ENCODE measurements around the gene LTC4S.
"Not testable (repeated sequence)": the region's sequence is repeated elsewhere in the genome, so short reads cannot be mapped to it uniquely, and the experiment has no call there.

LTC4S gene

DNA sequence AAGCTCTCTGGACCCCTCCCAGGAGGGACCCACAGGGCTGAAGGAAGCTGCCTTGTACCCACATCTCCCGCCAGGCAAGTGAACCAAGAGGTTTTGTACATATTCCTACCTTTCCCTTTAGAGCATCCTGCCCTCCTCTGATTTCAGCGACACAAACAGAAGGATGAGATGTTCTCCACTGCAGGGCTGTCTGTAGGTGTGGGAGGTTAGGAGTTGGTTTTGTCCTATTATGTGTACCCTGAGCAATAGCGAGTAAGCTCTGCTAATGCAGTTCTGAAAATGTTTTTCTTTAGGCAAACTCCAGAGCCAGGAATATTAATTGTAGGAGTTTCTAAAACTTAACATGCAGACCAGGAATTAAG, 39.9 kb downstream of the LTC4S start:
- Histone ChIP-seq H3F3A (ENCODE audit: insufficient read depth, low read length) (no peaks in the 10 kb centered on the region), H3K4me1 (ENCODE audit: insufficient read depth, low read length, severe bottlenecking) (no peaks in the 10 kb centered on the region), H3K27me3 (ENCODE audit: insufficient read depth, low read length) (no peaks in the 10 kb centered on the region), H3K4me3 (ENCODE audit: low read depth, low read length, poor library complexity, severe bottlenecking) (no peak overlapping the region), H3K9me3 (ENCODE audit: low read length) (no peaks in the 10 kb centered on the region), H3K79me2 (ENCODE audit: insufficient read depth, low read length) (no peaks in the 10 kb centered on the region), H2AFZ (ENCODE audit: low read length) (no peak overlapping the region), H3K27ac (ENCODE audit: low read depth, low read length, poor library complexity, severe bottlenecking) (no peak overlapping the region), H3K36me3 (ENCODE audit: insufficient read depth, low read length) (peaks cover 85% of the 10 kb centered on the region), H3K4me2 (ENCODE audit: low read length) (no peak overlapping the region), H3K9me2 (ENCODE audit: low read depth, low read length) (no peaks in the 10 kb centered on the region), H3K9ac (ENCODE audit: low read length) (no peak overlapping the region), H4K20me1 (ENCODE audit: insufficient read depth, low read length) (no peaks in the 10 kb centered on the region)
- TF ChIP-seq EZH2 (IDR thresholded peaks at IDR 0.05; ENCODE audit: borderline replicate concordance, low read length) = no peak
- TF ChIP-seq, protein P1, sequence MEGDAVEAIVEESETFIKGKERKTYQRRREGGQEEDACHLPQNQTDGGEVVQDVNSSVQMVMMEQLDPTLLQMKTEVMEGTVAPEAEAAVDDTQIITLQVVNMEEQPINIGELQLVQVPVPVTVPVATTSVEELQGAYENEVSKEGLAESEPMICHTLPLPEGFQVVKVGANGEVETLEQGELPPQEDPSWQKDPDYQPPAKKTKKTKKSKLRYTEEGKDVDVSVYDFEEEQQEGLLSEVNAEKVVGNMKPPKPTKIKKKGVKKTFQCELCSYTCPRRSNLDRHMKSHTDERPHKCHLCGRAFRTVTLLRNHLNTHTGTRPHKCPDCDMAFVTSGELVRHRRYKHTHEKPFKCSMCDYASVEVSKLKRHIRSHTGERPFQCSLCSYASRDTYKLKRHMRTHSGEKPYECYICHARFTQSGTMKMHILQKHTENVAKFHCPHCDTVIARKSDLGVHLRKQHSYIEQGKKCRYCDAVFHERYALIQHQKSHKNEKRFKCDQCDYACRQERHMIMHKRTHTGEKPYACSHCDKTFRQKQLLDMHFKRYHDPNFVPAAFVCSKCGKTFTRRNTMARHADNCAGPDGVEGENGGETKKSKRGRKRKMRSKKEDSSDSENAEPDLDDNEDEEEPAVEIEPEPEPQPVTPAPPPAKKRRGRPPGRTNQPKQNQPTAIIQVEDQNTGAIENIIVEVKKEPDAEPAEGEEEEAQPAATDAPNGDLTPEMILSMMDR (IDR thresholded peaks at IDR 0.05; ENCODE audit: low read length) = no peak

GRCh38 chr5:179834120-179834519, 40.3 kb downstream of the LTC4S start:
- no peak for TF ChIP-seq EZH2 (IDR thresholded peaks at IDR 0.05; ENCODE audit: borderline replicate concordance, low read length)
- TF ChIP-seq, protein P1 (IDR thresholded peaks at IDR 0.05; ENCODE audit: low read length) = no peak
- H4K20me1 ChIP-seq (ENCODE audit: insufficient read depth, low read length) = no peaks in the 10 kb centered on the region
- H3K36me3 ChIP-seq (ENCODE audit: insufficient read depth, low read length) = peaks cover 82% of the 10 kb centered on the region

DNA sequence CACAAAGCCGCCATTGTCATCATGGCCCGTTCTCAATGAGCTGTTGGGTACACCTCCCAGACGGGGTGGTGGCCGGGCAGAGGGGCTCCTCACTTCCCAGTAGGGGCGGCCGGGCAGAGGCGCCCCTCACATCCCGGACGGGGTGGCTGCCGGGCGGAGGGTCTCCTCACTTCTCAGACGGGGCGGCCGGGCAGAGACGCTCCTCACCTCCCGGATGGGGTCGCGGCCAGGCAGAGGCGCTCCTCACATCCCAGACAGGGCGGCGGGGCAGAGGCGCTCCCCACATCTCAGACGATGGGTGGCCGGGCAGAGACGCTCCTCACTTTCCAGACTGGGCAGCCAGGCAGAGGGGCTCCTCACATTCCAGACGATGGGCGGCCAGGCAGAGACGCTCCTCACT, 41.1 kb downstream of the LTC4S start:
- not testable (repeated sequence) for H3K79me2 ChIP-seq (ENCODE audit: insufficient read depth, low read length); H3K9ac ChIP-seq (ENCODE audit: low read length); H4K20me1 ChIP-seq (ENCODE audit: insufficient read depth, low read length); H3K4me2 ChIP-seq (ENCODE audit: low read length); H2AFZ ChIP-seq (ENCODE audit: low read length); H3K4me1 ChIP-seq (ENCODE audit: insufficient read depth, low read length, severe bottlenecking); H3K9me2 ChIP-seq (ENCODE audit: low read depth, low read length); H3K9me3 ChIP-seq (ENCODE audit: low read length); H3K27ac ChIP-seq (ENCODE audit: low read depth, low read length, poor library complexity, severe bottlenecking); H3K27me3 ChIP-seq (ENCODE audit: insufficient read depth, low read length); H3F3A ChIP-seq (ENCODE audit: insufficient read depth, low read length); H3K4me3 ChIP-seq (ENCODE audit: low read depth, low read length, poor library complexity, severe bottlenecking)
- peaks cover 81% of the 10 kb centered on the region for H3K36me3 ChIP-seq (ENCODE audit: insufficient read depth, low read length)

More at GRCh38 chr5:179834120-179834519, 40.3 kb downstream of the LTC4S start:
- Histone ChIP-seq H3K4me2 (ENCODE audit: low read length) (no peak overlapping the region), H3K9me2 (ENCODE audit: low read depth, low read length) (no peaks in the 10 kb centered on the region), H2AFZ (ENCODE audit: low read length) (no peak overlapping the region), H3K9me3 (ENCODE audit: low read length) (no peaks in the 10 kb centered on the region), H3K4me3 (ENCODE audit: low read depth, low read length, poor library complexity, severe bottlenecking) (no peak overlapping the region), H3K27ac (ENCODE audit: low read depth, low read length, poor library complexity, severe bottlenecking) (no peak overlapping the region), H3K9ac (ENCODE audit: low read length) (no peak overlapping the region), H3K27me3 (ENCODE audit: insufficient read depth, low read length) (no peaks in the 10 kb centered on the region), H3F3A (ENCODE audit: insufficient read depth, low read length) (no peaks in the 10 kb centered on the region), H3K4me1 (ENCODE audit: insufficient read depth, low read length, severe bottlenecking) (no peaks in the 10 kb centered on the region), H3K79me2 (ENCODE audit: insufficient read depth, low read length) (no peaks in the 10 kb centered on the region)

GRCh38 chr5:179836225-179837019, 42.6 kb downstream of the LTC4S start:
- H3K36me3 ChIP-seq (ENCODE audit: insufficient read depth, low read length) = peaks cover 72% of the 10 kb centered on the region
- no peak overlapping the region for H3K9ac ChIP-seq (ENCODE audit: low read length)

More at GRCh38 chr5:179836225-179837019, 42.6 kb downstream of the LTC4S start:
- H3K27ac ChIP-seq (ENCODE audit: low read depth, low read length, poor library complexity, severe bottlenecking) = no peak overlapping the region
- H3K4me1 ChIP-seq (ENCODE audit: insufficient read depth, low read length, severe bottlenecking) = no peaks in the 10 kb centered on the region
- no peaks in the 10 kb centered on the region for H3K9me2 ChIP-seq (ENCODE audit: low read depth, low read length)
- no peaks in the 10 kb centered on the region for H3K27me3 ChIP-seq (ENCODE audit: insufficient read depth, low read length)
- H3K9me3 ChIP-seq (ENCODE audit: low read length) = no peaks in the 10 kb centered on the region
- no peak for TF ChIP-seq EZH2 (IDR thresholded peaks at IDR 0.05; ENCODE audit: borderline replicate concordance, low read length)
- TF ChIP-seq, protein P1 (IDR thresholded peaks at IDR 0.05; ENCODE audit: low read length) = no peak
- H3K79me2 ChIP-seq (ENCODE audit: insufficient read depth, low read length) = no peaks in the 10 kb centered on the region
- H2AFZ ChIP-seq (ENCODE audit: low read length) = no peak overlapping the region
- no peak overlapping the region for H3K4me3 ChIP-seq (ENCODE audit: low read depth, low read length, poor library complexity, severe bottlenecking)
- H3F3A ChIP-seq (ENCODE audit: insufficient read depth, low read length) = no peaks in the 10 kb centered on the region
- H4K20me1 ChIP-seq (ENCODE audit: insufficient read depth, low read length) = no peaks in the 10 kb centered on the region
- H3K4me2 ChIP-seq (ENCODE audit: low read length) = no peak overlapping the region

Data from OCI-LY1 (cell line).